HG03095 (cell line): ENCODE data around the gene UNC5B.

Experiments used
- ATAC-seq: cut with Tn5 transposase; IDR thresholded peaks from one replicate; pipeline ENCODE4 v1.9.1; 2021; ENCODE audit warnings: moderate library complexity; ENCODE audit not compliant: unreplicated experiment

UNC5B gene

GRCh38 chr10:71314028-71314693 lies 101.8 kb downstream of the UNC5B start:
- no peak for ATAC-seq

- no peak for ATAC-seq
Measured at GRCh38 chr10:71314694-71315225, 102.4 kb downstream of the UNC5B start.

DNA sequence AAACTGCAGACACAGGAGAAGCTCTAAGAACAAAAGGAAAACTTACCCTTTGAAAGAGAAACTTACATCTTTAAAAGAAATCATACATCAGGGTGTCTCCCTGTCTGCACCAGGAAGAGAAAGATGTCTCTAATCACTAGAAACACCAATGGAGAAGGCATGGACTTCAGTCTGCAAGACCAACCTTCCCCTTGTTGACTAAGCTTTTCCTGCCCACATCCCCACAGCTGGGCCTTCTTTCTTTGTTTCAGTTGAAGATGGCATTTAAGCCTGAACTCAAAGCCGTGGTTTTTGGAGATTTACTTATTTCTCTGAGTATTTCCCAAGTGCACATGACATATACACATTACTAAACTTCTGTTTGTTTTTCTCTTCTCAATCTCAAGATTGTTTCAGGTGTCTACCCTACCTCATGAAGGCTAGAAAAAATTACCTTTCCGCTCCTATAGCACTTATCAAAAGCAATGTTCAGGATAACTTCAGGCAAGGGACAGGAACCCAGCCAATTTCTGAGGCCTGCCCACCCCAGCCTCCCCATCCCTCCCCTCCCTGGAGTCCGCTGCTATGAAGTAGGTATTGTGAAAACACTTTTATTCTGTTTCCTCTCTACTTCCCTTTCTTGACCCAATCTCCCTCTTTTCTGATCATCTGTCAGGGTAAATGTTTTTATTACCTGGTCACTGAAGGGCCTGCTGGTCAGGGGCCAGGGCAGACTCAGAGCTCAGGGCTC lies 103.9 kb downstream of the UNC5B start:
- no peak for ATAC-seq

- no peak for ATAC-seq
Measured at GRCh38 chr10:71316786-71317160, 104.4 kb downstream of the UNC5B start.

GRCh38 chr10:71317739-71318138 lies 105.4 kb downstream of the UNC5B start:
- no peak for ATAC-seq

DNA sequence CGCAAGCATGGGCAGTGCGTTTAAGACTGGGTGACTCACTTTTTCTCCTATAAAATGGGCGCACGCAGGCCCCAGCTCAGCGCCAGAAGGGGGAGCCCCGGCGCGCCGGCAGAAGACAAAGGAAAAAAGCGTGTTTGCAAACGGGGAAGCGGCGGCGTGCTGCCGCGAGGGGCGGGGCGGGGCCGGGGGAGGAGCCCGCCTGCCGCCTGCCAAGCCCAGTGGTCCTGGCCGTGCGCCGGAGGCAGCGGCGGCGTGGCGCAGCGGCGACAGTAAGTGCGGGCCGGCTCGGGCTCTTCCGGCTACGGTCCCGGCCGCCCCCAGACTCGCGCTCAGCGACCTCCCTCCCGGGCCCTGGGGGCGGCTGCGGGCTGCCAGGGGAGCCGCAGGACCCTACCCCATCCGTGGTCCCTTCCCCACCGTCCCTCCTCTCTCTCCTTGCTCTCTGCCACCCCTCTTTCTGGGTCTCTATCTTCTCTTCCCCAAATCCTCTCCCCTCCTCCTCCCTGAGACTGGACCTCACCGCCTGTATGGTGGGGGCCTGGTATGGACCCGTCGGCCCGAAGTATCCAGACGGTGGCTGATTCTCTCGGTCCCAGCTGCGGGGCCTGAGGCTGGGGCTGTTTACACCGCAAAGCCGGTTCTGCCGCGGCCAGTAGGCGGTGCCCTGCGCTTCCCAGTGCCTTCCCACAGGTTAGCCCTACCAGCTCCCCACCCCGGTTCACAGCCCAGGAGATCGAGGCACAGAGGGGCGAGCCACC lies 106.9 kb downstream of the UNC5B start, which contains the start of gene SLC29A3:
Gene SLC29A3 (plus strand): TSS at position 218 of the 758 bp plus-strand sequence. CDS start 51 bp downstream, at position 269.
- ATAC-seq, result peak; percentile 67

DNA sequence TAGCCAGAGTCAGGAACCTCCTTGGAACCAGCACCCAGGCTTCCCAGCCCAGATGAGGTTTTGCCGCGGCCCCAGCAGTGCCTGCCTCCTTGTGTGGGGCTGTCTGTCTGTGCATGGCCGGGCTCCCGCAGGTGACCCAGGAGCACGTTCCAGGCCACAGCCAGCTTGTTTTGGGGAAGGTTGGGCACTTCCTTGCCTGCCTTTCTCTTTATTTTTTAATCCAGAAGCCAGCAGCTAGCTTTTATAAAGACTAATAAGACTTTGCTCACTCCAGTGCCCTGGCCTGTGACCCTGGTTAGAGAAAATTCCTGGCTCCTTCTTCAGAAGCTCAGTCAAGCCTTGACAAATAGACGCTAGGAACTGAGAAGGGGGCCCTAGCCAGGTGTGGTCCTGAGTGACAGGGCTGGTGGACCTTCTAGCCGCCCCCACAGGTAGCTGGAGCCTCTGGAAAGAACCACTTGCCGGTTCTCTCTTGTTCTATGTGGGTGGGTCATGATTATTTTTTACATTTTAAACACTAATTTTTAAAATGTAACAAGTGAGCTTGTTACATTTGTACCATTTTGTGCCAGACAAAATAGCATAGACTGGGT lies 107.5 kb downstream of the UNC5B start:
- ATAC-seq, result no peak

GRCh38 chr10:71320592-71320991 lies 108.2 kb downstream of the UNC5B start:
- ATAC-seq, result no peak

DNA sequence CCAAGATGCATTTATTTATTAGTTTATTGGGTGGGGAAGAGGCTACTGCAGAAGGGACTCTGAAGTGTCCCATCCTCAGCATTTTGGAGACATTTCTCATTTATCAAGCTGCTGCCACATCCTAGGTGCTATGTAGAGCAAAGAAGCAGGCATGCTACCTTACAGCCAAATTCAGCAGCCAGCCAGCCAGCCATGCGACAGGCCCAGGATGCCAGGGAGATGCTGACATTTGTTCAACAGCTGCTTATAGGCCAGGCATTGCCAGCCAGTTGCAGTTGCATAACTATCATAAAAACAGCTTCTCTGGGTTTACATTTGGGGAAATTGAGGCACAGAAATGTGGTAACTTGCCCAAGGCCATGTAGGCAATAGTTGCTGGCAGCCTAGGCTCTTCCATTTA lies 109.0 kb downstream of the UNC5B start:
- ATAC-seq, result no peak

GRCh38 chr10:71323407-71323806 lies 111.0 kb downstream of the UNC5B start:
- ATAC-seq, result no peak

DNA sequence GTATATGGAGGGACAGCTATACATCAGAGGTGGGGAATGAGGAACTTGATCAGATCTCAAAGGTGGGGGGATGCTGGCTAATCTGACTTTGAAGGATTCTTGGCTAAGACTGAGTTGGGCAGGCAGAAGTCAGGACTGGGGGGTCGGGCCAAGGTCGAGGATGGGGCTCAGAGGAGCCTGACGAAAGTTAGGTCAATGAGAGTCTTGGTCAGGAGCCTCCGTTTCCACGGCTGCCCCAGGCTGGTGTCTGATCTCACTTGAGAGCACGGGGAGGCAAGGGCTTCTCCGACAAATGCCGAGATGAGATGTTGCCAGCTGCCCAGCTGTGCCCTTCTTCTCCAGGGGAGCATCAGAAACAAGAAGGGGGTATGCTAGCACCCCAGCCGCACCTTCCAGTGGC lies 112.4 kb downstream of the UNC5B start:
- no peak for ATAC-seq

- ATAC-seq, result no peak
Measured at GRCh38 chr10:71325267-71325666, 112.9 kb downstream of the UNC5B start.

- no peak for ATAC-seq
Measured at GRCh38 chr10:71326464-71326881, 114.1 kb downstream of the UNC5B start.

- ATAC-seq, result no peak
Measured at GRCh38 chr10:71330789-71331404, 118.5 kb downstream of the UNC5B start.

GRCh38 chr10:71331736-71332135 lies 119.4 kb downstream of the UNC5B start:
- ATAC-seq, result no peak

- no peak for ATAC-seq
Measured at GRCh38 chr10:71332466-71332865, 120.1 kb downstream of the UNC5B start.

GRCh38 chr10:71333129-71333887 lies 120.9 kb downstream of the UNC5B start:
- no peak for ATAC-seq

DNA sequence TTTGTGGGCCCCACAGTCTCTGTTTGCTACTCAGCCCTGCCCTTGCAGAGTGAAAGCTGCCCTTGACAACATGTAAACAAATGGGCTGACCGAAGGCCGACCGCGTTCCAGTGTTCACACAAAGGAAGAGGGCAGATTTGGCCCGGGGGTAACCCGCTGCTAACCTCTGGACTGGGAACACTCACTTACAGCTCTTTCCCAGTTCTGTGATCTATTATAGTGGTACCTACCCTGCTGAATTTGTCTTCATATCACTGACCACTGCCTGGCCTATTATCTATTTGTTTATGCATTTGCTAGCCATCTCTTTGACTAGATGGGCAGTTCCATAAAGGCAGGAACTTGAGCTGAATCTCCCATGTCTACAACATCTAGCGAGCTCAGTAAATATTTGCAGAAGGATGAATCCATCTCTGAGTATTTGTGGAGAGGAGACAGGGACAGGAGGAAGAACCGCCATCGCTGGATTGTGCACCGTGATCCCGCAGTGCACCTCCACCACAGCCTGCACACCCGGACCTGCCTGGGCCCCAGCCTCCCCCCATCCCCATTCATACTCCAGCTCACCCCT lies 121.9 kb downstream of the UNC5B start:
- ATAC-seq, result no peak

DNA sequence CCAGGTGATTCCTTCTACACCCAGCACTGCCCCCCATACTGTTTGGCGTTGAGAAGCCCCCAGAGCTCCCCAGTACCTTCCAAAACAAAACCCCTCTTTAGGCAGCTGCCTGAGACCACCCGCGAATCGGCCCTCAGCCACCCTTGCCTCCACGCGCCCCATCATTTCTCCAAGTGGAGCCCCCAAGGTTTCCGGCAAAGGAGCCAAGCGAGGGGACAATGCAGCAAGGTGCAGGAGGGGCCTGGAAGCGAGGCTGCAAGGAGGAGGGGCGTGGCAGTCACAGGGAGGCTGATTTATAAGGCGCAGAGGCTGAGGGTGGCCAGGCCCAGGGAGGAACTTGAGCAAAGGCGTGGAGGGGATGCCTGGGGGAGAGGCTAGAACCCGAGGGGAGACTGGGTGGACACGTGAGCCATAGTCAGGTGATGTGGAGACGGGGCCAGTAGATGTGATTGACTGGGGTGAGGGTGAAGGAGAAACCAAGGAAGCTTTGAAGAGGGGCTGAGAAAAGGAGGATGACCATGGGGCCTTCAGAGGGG lies 122.9 kb downstream of the UNC5B start:
- ATAC-seq, result no peak
